DMS114 treated with DMSO at 0.1 percent for 48 hours (cell line): ENCODE results near the gene CD44.

ENCODE experiments used
- DNase-seq: peaks from one replicate; lab custom pipeline; 2025; ENCODE audit not compliant: unreplicated experiment; lab: John Stamatoyannopoulos, UW

Gene CD44

DNA sequence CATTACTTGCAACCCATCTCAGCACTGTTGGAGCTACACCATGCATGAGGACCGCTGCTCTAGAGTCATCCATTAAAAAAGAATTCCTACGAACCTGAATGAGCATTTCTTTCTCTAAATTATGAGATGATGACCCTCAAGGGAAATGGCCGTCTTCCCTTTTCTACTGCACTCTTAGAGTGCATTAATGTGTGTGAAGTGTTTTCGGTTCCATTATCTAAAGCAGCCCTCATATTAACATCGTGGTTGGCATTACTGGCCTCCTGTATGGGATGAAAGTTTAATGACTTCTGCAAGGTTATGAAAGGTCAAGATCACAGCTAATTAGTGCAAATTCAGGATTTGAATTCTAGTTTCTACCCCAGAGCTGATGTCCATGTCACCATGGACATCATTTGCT is 16.7 kb downstream of the CD44 start:
- no peak for DNase-seq

DNA sequence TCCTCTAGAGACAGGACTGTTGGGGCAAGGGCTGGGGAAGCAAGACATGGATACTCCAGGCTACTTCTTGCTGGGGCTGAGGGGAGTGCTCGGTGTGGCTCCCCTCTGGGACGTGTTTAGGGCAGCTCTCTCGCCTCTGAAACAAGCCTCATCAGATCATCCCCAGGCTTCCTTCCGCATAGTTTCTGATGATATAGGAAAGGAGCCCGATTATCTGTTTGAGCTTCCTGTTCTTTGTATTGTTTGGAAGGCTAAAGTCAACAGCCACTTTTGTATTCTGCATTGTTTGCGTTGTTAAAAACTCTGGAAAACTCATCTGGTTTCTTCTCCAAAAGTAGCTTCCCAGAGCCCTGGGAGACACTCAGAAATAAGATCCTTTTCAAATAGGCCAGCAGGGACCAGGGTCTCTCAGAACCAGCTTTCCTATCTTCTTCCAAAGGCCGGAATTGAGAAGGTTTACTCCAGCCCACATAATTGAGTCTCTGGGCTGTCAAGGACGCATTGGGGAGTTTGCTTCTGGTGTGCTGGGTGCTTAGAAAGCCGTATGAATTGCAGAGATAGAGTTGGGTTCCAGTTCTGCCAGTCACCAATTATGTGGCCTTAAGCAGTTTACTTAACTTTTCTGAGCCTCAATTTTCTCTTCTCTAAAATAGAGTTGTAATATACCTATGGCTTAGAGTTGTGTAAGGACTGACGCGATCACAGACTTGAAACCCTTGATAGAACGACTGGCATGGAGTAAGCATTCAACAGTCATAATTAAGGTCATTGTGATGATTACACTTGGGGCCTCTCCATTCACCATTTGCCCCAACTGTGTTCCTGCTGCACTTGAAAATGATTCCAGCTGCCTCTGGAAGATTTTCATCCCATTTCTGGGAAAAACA is 19.1 kb downstream of the CD44 start:
- DNase-seq = no peak

DNA sequence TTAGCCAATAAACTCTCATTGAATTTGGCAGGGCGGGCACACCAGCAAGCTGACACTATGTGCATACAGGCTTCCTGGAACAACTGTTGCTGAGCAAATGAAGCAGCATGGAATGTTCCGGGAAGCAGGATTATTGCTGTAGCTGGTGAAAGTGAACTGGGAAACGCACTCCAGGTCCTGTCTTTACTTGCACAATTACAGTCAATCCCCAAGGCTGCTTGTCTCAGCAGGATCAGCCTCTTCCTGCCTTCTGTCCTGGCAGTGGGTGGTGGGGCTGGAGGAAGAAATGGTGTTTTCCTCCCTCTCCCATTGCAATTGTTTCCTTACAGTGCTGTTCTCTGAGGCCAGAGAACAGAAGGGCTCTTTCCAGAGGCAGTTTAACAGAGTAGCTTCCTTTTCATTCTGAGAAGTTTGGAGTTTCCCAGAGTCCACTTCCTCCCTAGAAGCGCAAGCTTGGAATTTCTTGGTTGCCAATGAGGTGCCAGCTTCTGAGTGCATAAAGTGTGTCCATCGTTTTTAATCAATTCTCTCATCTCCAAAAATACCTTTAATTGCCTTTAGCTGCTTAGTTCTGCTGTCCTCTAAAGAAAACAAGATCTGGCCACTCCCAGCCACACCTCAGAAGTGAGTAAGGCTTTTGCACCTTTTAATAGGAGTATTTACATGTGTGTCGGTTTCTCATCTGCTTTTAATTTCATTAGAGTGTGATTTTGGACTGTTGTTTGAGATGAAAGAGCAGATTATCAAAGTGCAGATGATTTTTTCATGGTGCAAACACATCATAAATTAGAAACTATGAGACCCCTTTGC is 19.9 kb downstream of the CD44 start:
- no peak for DNase-seq

DNA sequence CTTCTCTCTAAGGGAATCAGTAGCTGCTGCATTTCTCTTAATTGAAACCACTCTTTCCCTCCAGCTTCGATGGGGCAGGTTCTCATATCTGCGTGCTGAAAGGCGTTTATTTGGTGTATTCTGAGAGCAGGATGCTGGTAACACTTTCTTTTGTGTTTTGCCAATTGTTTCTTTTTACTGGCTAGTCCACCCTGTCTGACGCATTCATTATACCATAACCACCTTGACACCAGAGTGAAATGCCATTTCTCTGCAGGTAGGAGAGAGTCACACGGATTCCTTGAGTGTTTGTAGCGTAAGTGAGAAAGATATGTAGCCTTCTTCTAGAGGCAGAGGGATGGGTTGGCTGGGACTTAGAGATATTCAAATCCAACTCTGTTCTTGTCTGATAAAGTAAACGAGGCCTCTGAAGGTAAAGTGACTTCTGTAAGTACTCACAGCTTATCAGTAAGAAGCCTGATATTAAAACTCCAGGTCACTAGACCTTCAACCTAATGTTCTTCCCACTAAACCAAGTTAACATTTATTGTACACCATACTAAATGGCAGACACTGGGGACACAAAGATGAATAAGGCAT is 21.4 kb downstream of the CD44 start:
- no peak for DNase-seq

DNA sequence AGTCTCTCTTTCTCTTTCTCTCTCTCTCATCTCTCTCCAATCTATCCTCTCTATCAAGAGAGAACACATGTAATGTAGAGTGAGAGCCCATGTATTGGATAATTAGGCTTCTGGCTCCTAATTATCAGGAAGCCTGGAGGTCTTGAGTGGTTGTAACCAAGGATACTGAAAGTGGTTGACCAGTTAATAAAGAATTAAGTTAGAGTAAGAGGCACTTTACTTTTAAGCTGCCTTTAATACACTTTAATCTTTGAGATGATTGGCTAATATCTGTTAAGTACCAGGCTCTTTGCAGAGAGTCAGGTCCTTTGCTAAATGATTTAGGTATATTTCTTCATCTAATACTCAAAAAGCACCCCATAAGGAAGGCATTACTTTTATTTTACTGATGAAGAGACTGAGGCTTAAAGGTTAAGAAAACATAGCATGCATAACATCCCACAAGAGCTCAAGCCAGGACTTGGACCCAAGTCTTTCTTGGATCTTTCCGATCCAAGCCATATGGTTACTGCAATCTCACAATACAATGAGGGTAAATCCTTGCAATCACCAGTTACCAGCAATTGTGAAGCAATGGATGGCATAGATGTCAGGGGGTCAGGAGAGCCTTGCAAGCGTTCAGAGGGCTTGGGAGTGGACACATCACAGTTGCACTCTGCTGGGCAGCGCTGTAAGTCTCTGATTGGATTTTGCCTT is 22.1 kb downstream of the CD44 start:
- DNase-seq = no peak

DNA sequence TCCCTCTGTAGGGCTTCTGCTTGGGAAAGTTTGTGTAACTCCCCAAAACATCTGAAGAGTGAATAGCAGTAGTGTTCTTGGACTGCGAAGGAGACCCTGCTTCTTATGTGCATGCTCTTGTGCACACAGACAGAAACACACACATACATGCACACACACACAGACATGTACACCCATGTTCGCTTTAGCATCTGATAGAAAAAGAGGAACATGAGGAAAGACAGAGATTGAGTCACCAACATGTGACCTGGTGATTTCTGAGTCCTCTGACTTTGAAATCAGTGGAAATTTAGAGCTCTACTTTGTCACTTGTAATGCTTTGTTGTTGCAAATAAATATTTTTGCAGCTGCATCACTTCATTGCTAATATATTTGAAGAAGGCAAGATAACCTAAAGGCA is 23.8 kb downstream of the CD44 start:
- DNase-seq = no peak

DNA sequence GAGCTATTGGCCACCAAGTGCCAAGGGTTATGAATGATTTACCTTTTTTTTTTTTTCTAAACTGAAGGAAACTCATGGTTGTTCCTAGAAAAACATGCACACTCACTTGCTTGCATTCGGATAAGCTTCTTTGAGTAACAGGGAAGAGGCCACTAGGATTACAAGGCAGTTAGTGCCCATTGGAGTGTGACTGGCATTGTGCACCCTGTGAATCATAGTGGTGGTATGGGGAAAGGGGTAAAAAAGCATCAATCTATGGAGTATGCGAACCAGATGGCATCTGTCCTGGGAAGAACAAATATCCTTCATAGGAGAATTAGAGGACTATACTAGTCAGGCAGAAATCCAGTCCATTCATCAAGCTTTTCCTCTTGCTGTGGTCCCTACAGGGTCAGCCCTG is 24.2 kb downstream of the CD44 start:
- no peak for DNase-seq

DNA sequence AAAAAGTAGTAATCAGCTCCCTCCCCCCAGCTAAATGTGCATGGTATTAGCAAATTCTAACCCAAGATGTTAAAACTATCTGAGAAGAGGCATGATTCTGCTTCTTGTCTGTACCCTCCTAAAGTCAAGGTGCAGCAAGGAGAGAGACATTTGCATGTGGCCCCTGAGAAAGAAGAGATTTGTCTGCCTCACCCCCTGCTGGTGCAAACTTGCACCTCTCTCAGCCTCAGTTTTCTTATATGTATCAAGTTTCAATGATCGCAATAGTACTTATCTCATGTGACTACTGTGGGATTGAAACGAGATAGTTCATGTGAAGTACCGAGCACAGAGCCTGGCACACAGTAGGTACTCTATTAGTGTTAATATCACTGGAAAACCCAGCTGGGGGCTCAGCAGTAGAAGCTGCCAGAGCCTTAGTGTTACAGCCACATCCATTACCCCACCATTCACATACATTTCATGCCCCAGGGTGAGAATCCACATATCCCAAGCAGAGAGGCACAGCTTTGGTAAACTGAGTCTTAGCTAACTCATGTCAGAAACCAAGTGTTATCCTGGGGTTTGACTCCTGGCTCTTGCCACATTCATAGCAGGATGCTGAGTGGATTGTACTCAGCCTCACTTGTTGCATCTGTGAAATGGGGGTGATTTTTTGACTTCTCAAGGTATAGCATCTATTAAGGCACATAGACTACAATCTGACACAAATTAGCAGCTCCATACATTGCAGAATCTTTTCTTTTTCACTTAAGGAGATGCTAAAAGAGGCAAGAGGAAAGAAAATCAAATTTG is 24.9 kb downstream of the CD44 start:
- DNase-seq = no peak

DNA sequence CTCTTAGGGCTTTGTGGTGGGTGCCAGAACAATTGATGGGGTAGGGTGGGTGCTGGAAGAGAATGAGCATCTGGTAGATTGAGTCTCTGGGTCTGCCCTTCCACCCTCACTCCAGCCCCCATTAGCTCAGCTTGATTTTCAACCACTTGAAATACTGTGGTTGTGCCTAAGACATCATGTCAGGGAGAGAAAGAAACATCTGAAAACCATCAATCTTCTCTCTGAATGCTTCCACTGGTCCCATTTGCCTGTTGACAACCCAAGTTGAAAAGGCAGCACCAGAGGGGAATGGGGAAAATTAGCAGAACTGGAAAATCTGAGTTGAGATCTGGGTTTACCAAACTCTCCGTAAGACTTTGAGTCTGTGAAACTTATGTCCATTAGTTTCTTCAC is 26.1 kb downstream of the CD44 start:
- DNase-seq = no peak

DNA sequence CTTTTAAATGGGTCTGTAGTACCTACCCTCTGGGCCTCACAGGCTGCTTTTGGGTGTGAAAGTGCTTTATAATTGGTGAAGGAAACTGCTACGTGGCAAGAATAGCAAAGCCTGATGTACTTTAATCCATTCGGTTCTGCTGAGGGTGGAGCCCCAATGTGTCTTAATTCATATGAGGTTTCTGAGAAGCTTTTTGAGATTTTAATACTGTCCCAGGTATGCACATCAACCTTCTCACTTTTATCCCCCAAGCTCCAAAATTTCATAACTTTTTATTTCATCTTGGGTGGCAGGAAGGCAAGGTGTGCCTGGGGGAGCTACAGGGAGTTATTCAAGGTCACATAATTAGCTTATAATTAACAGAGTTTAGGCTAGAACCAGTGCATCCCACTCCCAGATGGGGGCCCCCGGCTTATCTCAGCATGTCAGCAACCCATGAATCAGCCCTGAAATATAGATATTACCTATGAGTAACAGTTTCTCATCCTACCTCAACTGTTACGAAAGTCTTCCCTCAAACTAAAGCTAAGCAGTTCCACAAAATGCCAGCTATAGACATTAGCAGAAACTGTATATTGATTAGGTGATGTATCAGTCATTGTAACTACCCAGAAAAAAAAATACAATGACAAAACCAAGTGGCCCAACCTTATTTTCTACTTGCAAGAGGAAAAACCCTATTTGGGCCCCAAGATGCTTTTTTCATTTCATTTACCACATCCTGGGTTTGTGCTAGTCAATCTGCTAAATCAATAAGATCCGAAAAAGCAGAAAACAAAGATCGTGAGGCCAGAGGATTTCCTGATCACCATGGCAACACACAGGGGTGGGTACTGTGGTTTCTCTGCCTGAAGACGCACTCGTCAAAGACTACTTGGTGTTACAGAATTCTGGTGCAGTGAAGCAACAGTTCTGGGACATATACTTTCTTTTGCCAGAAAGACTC is 26.7 kb downstream of the CD44 start:
- DNase-seq = no peak

DNA sequence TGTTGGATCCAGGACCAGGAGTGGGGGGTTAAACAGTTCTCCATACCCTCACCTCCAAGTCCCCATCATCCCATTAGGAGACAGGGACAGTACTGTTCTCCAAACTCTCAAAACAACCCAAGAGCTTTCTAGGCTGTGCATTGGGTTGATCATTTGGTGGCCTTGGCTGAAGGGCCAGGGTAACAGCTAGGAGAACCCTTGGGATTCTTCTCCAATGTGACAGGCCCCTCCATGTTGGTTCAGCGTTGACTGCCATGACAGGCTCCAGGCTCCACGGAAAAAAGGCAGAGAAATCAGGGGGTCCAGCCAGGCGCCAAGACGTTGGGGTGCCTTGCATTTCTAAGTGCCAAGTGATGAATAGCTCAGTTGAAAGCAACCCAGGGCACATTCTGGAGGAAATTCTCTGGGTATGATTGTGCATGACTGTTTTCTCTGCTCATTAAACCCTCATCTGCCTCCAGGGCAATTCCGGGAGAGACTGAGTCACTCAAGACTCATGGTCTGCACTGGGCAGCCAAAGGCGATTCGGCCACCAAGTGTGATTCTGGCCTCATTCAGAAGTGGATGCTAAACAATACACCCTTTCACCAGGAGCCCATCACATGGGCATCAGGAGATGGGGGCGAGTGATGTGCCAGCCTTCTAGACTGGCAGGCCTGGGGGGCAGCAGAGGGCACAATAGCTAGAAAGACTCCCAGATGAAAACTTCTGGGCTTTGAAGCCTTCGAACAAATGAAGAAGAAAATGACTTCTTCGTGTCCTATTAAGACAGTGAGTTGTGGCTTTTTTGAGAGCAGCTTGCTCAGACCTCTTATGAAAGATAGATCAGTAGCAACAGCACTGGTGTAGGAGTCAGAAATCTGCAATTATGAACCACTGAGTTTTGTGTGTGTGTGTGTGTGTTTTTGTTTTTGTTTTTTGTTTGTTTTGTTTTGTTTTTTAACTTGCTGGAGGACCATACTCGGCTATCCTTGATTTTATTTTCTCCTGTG is 27.7 kb downstream of the CD44 start:
- DNase-seq = no peak

DNA sequence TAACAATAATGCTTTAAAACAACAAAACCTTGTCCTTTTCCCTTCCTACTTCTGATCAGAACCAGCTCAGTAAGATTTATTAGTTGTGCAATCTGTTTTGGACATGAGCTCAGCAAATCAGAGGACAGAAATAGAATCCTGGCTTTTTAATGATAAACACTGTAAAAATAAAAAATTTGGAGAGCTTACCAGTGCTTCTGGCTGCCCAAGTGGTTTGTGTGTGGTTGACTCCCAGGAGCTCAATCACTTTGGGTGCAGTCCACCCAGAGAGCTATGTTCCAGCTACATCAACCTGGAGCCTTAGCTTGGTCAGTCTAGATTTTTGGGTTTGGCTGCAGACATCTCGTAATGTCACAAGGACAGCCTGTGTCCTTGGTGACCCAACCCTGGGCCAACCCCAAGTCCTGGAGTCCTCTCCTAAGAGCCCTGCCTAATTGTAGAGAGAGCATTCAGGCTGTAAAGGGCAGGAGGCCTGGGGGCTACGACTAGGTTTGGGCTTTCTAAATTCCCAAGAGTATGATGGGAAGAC is 28.5 kb downstream of the CD44 start:
- DNase-seq = no peak

DNA sequence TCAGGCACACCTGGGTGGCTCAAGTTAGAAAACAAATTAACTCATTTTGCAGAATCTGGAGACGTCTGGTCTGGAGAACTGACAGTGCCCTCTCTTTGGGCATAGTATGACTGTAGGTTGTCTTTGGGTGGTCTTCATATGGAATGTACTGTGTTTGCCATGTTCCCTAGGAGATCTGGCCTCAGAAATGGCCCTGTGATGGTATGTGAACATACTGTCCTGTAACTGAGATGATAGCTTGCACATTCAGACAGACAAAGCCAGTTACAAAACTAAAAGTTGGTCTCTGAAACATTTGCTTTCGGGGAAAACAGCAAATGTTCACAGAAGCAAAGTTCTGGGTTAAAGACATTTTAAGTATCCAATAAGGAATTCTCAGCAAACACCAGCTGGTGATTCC is 29.7 kb downstream of the CD44 start:
- no peak for DNase-seq

DNA sequence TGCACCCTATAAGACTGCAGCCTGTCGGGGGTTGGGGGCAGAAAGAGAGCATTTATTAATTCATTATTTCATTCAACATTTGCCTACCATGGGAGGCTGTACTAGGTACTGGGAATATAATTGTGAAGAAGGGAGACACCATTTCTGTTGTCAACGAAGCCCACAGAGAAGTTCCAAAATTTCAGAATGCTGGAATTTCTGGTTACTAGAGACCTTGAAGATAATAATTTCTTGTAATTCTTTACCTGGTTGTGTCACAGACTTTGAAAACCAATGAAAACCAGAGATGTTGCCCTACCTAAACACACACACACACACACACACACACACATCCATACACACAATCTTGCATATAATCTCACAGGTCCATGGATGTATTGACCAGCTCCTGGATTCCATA is 30.1 kb downstream of the CD44 start:
- DNase-seq = no peak

DNA sequence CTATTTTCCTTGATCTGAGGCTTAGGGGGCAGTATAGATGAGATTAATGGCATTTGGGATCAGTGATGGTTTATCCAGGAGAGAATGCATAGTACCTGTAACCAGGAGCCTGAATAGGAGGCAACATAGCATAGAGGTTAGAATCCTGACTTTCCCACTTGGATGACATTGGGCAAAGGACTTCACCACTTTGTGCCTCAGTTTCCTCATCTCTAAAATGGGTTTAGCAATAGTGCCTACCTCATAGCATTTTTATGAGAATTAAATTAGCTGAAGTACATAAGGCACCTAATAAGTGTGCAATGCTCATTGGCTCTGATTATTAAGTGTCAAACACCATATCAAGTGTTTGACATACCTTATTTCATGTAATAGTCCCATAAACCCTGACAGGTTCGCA is 30.8 kb downstream of the CD44 start:
- DNase-seq = no peak

DNA sequence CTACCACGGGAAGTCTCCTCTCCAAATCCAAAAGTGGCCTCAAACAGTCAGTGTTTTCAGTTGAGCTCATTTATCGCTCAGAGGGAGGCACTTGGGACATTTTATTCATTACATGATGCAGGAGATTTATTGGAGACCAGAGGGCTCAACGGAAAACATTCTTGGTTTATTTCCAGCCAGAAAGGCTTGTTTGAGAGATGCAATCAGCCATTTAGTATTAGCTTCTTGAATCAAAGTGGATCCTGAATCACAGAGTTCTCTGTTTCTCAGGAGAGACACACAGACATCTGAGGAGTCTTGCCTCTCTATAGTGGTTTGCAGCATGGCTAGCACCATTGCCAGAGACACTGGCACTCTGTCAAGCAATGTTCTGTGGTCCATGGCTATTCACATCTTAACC is 31.5 kb downstream of the CD44 start:
- no peak for DNase-seq

DNA sequence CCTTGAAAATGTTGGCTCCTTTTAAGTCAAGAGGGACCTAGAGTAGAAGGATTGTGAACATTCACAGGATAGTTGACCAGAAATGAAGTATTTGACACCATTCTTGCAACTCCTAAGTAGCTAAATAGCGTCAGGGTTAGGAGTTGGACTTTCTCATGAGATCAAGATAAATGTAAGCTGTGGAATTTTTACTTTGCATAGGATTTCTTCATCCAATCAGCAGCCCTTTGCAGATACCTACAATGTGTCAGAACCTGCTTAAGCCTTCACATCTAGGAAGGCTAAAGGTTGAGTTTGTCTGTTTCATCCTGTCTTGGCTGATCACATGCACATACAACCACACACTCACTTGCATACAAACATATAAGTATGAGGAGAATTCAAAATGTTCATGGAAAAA is 32.3 kb downstream of the CD44 start:
- DNase-seq = no peak

DNA sequence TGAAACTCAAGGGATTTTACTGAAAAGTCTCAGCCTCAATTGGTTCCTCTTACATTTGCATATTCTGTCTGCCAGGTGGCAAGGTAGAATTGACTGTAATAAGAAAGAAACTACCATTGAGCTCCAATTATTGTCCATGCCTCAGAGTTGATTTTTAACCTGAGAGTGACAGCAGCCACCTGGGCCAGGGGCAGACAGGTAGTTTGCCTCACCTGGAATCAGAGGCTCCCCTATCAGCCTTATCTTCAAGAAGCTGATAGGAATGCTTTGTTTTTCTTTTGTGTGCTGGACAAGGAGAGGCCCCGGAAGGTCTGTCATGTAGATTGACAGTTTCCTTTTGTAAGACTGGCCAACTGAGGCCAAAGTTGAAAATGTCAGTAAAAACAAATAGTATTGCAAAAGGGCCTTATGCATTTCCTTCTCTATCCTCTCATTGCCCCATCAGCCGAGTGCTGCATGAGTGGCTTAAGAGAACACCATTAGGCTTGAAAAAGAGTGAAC is 34.1 kb downstream of the CD44 start:
- no peak for DNase-seq
